GM23338 (cell line): ENCODE data around the gene AIMP1.

Experiments used
- CREB1 ChIP-seq: fragments of 250-450 bp; sonication (Bioruptor Pico); IDR thresholded peaks from 2 replicates; pipeline ENCODE4 v1.5.0; 2020; ENCODE audit warnings: low read depth, mild to moderate bottlenecking, moderate library complexity
- CTCF ChIP-seq, 2 experiments: fragments of 200-600 bp in 1 of 2; sonication (generic) in 1 of 2; conservative IDR thresholded peaks; 2 replicates each; pipeline versions ENCODE4 v1.5.1 to v1.6.1; 2016 to 2017; ENCODE audit warnings: antibody characterized with exemption in 2 of 2, low read depth in 2 of 2, mild to moderate bottlenecking in 2 of 2, moderate library complexity in 1 of 2
- ETS1 ChIP-seq: IDR thresholded peaks from 2 replicates; pipeline ENCODE4 v1.6.1; 2016; ENCODE audit warnings: antibody characterized with exemption
- EZH2 ChIP-seq: fragments of 200-600 bp; sonication (generic); IDR thresholded peaks from one replicate; pipeline ENCODE4 v1.8.0; 2017; ENCODE audit warnings: antibody characterized with exemption, mild to moderate bottlenecking, low read depth; ENCODE audit not compliant: unreplicated experiment
- EZH2phosphoT487 ChIP-seq: fragments of 200-600 bp; sonication (generic); IDR thresholded peaks from one replicate; pipeline ENCODE4 v1.8.1; 2018; ENCODE audit warnings: antibody characterized with exemption; ENCODE audit not compliant: unreplicated experiment
- JUNB ChIP-seq: IDR thresholded peaks from one replicate; pipeline ENCODE4 v1.6.1; 2016; ENCODE audit warnings: antibody characterized with exemption; ENCODE audit not compliant: unreplicated experiment
- POLR2AphosphoS5 ChIP-seq: IDR thresholded peaks from 2 replicates; pipeline ENCODE4 v1.6.1; 2016; ENCODE audit warnings: antibody characterized with exemption, low read depth
- REST ChIP-seq: IDR thresholded peaks from one replicate; pipeline ENCODE4 v1.6.1; 2018; ENCODE audit warnings: antibody characterized with exemption; ENCODE audit not compliant: unreplicated experiment
- STAT1 ChIP-seq: IDR thresholded peaks from one replicate; pipeline ENCODE4 v1.6.1; 2016; ENCODE audit warnings: antibody characterized with exemption; ENCODE audit not compliant: unreplicated experiment
- ZNF114 ChIP-seq: fragments of 250-450 bp; sonication (Bioruptor Pico); IDR thresholded peaks from 2 replicates; pipeline ENCODE4 v1.5.0; 2020; ENCODE audit warnings: mild to moderate bottlenecking, moderate library complexity

GRCh38 chr4:106347167-106347566, 30.8 kb downstream of the AIMP1 start:
- TF ChIP-seq CTCF (conservative IDR thresholded peaks at IDR 0.05; ENCODE audit: low read depth in 2 of 2): no peak
- TF ChIP-seq CREB1: no peak
- no peak for TF ChIP-seq EZH2
- TF ChIP-seq ZNF114 (CRISPR knock-in tag): no peak
- no peak for TF ChIP-seq POLR2AphosphoS5
- TF ChIP-seq EZH2phosphoT487: no peak
- TF ChIP-seq REST: no peak
- TF ChIP-seq ETS1: no peak
- no peak for TF ChIP-seq JUNB
- TF ChIP-seq STAT1: no peak
